ENCODE data around the gene MAPK11.

Gene MAPK11

GRCh38 chr22:50259302-50259701, 10.9 kb downstream of the MAPK11 start:
- DNase-seq, result no peak

GRCh38 chr22:50258361-50259292, 11.6 kb downstream of the MAPK11 start:
- no peak for DNase-seq

GRCh38 chr22:50257451-50258360, 12.5 kb downstream of the MAPK11 start:
- DNase-seq, result no peak

GRCh38 chr22:50257041-50257440, 13.1 kb downstream of the MAPK11 start:
- no peak for DNase-seq

- DNase-seq, result no peak
Measured at GRCh38 chr22:50256258-50256862, 13.8 kb downstream of the MAPK11 start.

- DNase-seq, result no peak
Measured at GRCh38 chr22:50255607-50256006, 14.6 kb downstream of the MAPK11 start.

GRCh38 chr22:50255099-50255498, 15.1 kb downstream of the MAPK11 start:
- no peak for DNase-seq

GRCh38 chr22:50253941-50254340, 16.2 kb downstream of the MAPK11 start:
- no peak for DNase-seq

GRCh38 chr22:50253046-50253915, 16.9 kb downstream of the MAPK11 start:
- no peak for DNase-seq

GRCh38 chr22:50252082-50253045, 17.8 kb downstream of the MAPK11 start:
- DNase-seq, result peak; percentile 38

GRCh38 chr22:50251477-50252081, 18.6 kb downstream of the MAPK11 start:
- no peak for DNase-seq

GRCh38 chr22:50250555-50251476, 19.4 kb downstream of the MAPK11 start, which contains the start of gene HDAC10:
Gene HDAC10, minus strand, starts transcription at chr22:50251265. Its CDS starts 233 bp downstream, at chr22:50251032.
- DNase-seq, result peak; percentile 74

- DNase-seq, result no peak
Measured at GRCh38 chr22:50250249-50250554, 20.0 kb downstream of the MAPK11 start.

GRCh38 chr22:50249341-50250248, 20.6 kb downstream of the MAPK11 start:
- DNase-seq, result no peak

- no peak for DNase-seq
Measured at GRCh38 chr22:50248196-50249081, 21.7 kb downstream of the MAPK11 start.

- peak; percentile 86 for DNase-seq
Measured at GRCh38 chr22:50247748-50248147, 22.4 kb downstream of the MAPK11 start.

All from NCI-H1436 (cell line).